Subcutaneous abdominal adipose tissue (tissue), 5 donors: ENCODE results near the gene RNF39.
"Not testable (repeated sequence)": the region's sequence is repeated elsewhere in the genome, so short reads cannot be mapped to it uniquely, and the experiment has no call there.

Experiments
- H3K27ac ChIP-seq: one replicate; pipeline ENCODE4 v1.7.0; 2013; ENCODE audit warnings: low read depth, mild to moderate bottlenecking, inconsistent platforms, low read length, moderate library complexity
- H3K27me3 ChIP-seq, 5 donors: one replicate each; pipeline ENCODE4 v1.7.0; 2013; ENCODE audit warnings: low read length in 5 of 5, inconsistent platforms in 1 of 5; ENCODE audit not compliant: control insufficient read depth in 5 of 5, insufficient read depth in 4 of 5
- H3K36me3 ChIP-seq, 5 donors: one replicate each; pipeline ENCODE4 v1.7.0; 2013; ENCODE audit warnings: low read length in 5 of 5; ENCODE audit not compliant: control insufficient read depth in 5 of 5, insufficient read depth in 5 of 5
- H3K4me1 ChIP-seq, 5 donors: one replicate each; pipeline ENCODE4 v1.7.0; 2013; ENCODE audit warnings: low read length in 5 of 5, mild to moderate bottlenecking in 3 of 5, moderate library complexity in 1 of 5; ENCODE audit not compliant: control insufficient read depth in 5 of 5, insufficient read depth in 5 of 5
- H3K4me3 ChIP-seq, 5 donors: one replicate each; pipeline ENCODE4 v1.7.0; 2013; ENCODE audit warnings: low read length in 5 of 5, low read depth in 1 of 5
- H3K9ac ChIP-seq, 5 donors: one replicate each; pipeline ENCODE4 v1.7.0; 2013; ENCODE audit warnings: low read length in 5 of 5, mild to moderate bottlenecking in 4 of 5, moderate library complexity in 3 of 5
- H3K9me3 ChIP-seq, 5 donors: one replicate each; pipeline ENCODE4 v1.7.0; 2013; ENCODE audit warnings: low read length in 5 of 5; ENCODE audit not compliant: control insufficient read depth in 5 of 5
- donor health status: healthy.
- donor health status: healthy.
- donor health status: healthy.
- donor health status: healthy.
- donor health status: healthy.

Gene RNF39

DNA sequence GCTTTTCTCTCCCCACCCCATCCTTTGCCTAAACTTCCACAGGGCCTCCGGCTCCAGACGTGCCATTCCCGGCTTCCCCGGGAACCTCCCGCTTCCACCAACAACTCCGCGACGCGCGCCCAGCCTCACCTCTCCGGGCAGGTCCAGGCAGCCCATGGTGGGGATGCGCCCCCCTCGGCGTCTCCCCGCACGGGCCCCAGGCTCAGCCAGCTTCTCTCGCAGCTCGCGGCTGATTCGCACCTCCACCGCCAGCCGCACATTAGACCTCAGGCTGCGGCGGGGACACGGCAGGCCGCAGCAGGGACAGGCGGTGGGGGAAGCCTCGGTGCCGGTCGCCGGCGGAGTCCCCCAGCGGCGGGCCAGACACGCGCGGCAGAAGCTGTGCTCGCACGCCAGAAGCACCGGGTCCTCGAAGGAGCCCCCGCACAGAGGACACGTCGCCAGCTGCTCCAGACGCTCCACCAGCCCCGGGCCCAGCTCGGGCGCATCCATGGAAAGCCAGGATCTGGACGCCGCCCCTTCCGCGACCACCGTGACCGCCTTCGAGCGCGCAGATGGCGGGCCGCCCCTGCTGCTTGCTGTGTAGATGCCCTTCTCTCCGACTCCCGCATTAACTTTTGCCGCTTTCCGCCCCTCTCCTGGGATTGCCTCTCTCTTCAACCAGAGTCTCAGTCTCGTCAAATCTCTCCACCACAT, at the start of gene RNF39:
RNF39 (minus strand) TSS at position 676 of the 696 bp plus-strand sequence; CDS start at position 492, 184 bp downstream.
- no peaks in the 10 kb centered on the region for H3K36me3 ChIP-seq
- peaks cover 44 to 67% (median 56%) of the 10 kb centered on the region in 5 donors for H3K27me3 ChIP-seq
- no peaks in the 10 kb centered on the region for H3K9me3 ChIP-seq
- H3K4me3 ChIP-seq, result peak within 1 kb of the TSS in 3 of 5 donors; percentile 14 to 27 (median 17)
- H3K27ac ChIP-seq, result no peak within 1 kb of the TSS
- no peak within 1 kb of the TSS for H3K9ac ChIP-seq
- peaks cover 0 to 25% (median 24%) of the 10 kb centered on the region in 5 donors for H3K4me1 ChIP-seq

GRCh38 chr6:30122515-30122914, 46.9 kb upstream of the RNF39 start:
- H3K27ac ChIP-seq, result no peak overlapping the region

GRCh38 chr6:30121446-30122366, 46.1 kb upstream of the RNF39 start:
- no peak overlapping the region for H3K4me3 ChIP-seq
- peaks cover 0 to 5% (median 3%) of the 10 kb centered on the region in 5 donors for H3K27me3 ChIP-seq
- H3K9me3 ChIP-seq, result no peaks in the 10 kb centered on the region
- no peaks in the 10 kb centered on the region for H3K4me1 ChIP-seq
- H3K9ac ChIP-seq, result no peak overlapping the region
- no peak overlapping the region for H3K27ac ChIP-seq
- H3K36me3 ChIP-seq, result no peaks in the 10 kb centered on the region

More at GRCh38 chr6:30122515-30122914, 46.9 kb upstream of the RNF39 start:
- H3K27me3 ChIP-seq, result peaks cover 6 to 12% (median 10%) of the 10 kb centered on the region in 5 donors
- no peak overlapping the region for H3K9ac ChIP-seq
- H3K9me3 ChIP-seq, result no peaks in the 10 kb centered on the region
- H3K36me3 ChIP-seq, result no peaks in the 10 kb centered on the region
- H3K4me3 ChIP-seq, result no peak overlapping the region
- H3K4me1 ChIP-seq, result peaks cover 0 to 5% (median 2%) of the 10 kb centered on the region in 5 donors

- H3K4me3 ChIP-seq, H3K4me1 ChIP-seq, H3K36me3 ChIP-seq, H3K27ac ChIP-seq, H3K9me3 ChIP-seq, H3K9ac ChIP-seq, H3K27me3 ChIP-seq: not testable (repeated sequence)
Observed at GRCh38 chr6:30118691-30119090, 43.1 kb upstream of the RNF39 start.

- Histone ChIP-seq H3K9me3 (no peaks in the 10 kb centered on the region), H3K27me3 (peaks cover 5 to 25% (median 19%) of the 10 kb centered on the region in 5 donors), H3K9ac (no peak overlapping the region), H3K4me1 (no peaks in the 10 kb centered on the region), H3K36me3 (no peaks in the 10 kb centered on the region), H3K27ac (no peak overlapping the region), H3K4me3 (no peak overlapping the region)
Observed at GRCh38 chr6:30116724-30117123, 41.2 kb upstream of the RNF39 start.

- Histone ChIP-seq H3K36me3 (no peaks in the 10 kb centered on the region), H3K4me1 (no peaks in the 10 kb centered on the region), H3K27me3 (peaks cover 14 to 41% (median 31%) of the 10 kb centered on the region in 5 donors), H3K27ac (no peak overlapping the region), H3K4me3 (no peak overlapping the region), H3K9me3 (no peaks in the 10 kb centered on the region), H3K9ac (no peak overlapping the region)
Observed at GRCh38 chr6:30113841-30114240, 38.3 kb upstream of the RNF39 start.

- Histone ChIP-seq H3K27me3 (peaks cover 17 to 41% (median 34%) of the 10 kb centered on the region in 5 donors), H3K27ac (no peak within 1 kb of the TSS)
Observed at GRCh38 chr6:30113003-30113759, 37.6 kb upstream of the RNF39 start, which contains the start of gene TRIM31. TRIM31 (minus strand) TSS chr6:30113090; CDS start chr6:30112805, 285 bp downstream.

DNA sequence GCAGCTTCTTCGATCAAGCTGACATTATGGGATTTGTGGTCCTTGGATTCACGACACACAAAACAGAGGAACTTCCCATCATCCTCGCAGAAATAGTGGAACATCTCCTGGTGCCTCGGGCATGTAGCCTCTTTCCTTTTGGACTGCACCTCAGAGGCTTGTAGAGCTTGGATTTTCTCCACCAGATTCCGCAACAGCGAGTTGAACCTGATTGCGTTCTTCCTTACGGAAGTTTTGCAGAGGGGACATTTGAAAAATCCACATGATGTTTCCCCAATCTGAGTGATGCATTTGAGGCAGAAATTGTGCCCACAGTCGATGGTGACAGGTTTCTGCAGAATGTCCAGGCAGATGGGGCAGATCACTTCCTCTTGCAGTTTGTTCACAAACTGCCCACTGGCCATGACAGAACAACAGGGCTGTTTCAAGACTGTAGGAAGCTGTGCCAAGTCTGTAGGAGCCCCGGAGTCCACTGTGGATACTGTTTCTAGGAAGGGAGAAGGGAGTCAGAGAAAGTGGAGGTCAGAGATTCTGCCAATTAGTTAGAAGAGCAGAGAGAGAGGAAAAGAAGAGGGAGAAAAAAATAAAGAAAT, 36.9 kb upstream of the RNF39 start:
- Histone ChIP-seq H3K4me1 (no peaks in the 10 kb centered on the region), H3K9ac (no peak overlapping the region), H3K36me3 (no peaks in the 10 kb centered on the region), H3K4me3 (no peak overlapping the region), H3K27me3 (peaks cover 17 to 47% (median 38%) of the 10 kb centered on the region in 5 donors), H3K27ac (no peak overlapping the region), H3K9me3 (no peaks in the 10 kb centered on the region)

More at GRCh38 chr6:30113003-30113759, 37.6 kb upstream of the RNF39 start, which contains the start of gene TRIM31:
- H3K4me3 ChIP-seq, result no peak within 1 kb of the TSS
- no peaks in the 10 kb centered on the region for H3K9me3 ChIP-seq
- no peak within 1 kb of the TSS for H3K9ac ChIP-seq
- H3K4me1 ChIP-seq, result no peaks in the 10 kb centered on the region
- H3K36me3 ChIP-seq, result no peaks in the 10 kb centered on the region

DNA sequence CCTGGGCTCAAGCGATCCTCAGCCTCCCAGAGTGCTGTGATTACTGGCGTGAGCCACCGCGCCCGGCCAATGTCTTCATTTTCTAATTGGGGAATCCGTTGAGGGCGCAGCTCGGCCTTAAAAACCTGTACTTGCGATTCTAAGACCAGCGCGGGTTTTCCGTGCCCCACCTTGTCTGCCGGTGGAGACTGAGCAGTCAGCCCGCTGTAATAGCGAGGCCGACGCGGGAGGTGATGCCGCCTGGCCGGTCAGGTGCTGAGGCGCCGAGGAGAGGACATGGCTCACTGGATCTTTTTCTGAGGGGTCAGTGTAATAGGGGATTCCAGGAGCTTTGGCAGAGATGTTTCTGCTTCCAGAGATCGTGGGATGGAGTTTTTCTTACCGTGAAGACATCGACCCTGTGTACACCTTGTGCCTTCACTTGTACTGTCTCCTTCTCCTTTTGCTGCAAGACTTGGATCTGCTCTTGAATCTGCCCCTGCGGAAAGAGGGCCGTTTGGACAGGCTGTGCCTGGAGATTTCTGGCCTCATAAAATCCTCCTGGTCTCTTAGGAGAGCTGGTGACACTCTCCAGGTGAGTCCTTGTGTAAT, 35.8 kb upstream of the RNF39 start:
- Histone ChIP-seq H3K4me3 (no peak overlapping the region), H3K27me3 (peaks cover 17 to 47% (median 39%) of the 10 kb centered on the region in 5 donors), H3K36me3 (no peaks in the 10 kb centered on the region), H3K4me1 (no peaks in the 10 kb centered on the region), H3K9me3 (no peaks in the 10 kb centered on the region), H3K9ac (no peak overlapping the region), H3K27ac (no peak overlapping the region)
